Activated naive CD4-positive, alpha-beta T cell treated with Interleukin-2 at 50 U/mL for 16 hours (primary cell): ENCODE data around the gene NCOA7.
"Not testable (repeated sequence)": the region's sequence is repeated elsewhere in the genome, so short reads cannot be mapped to it uniquely, and the experiment has no call there.

Experiments used
- DNase-seq: peaks from one replicate; pipeline ENCODE4 v3.0.0-alpha.2; 2020

The NCOA7 gene

DNA sequence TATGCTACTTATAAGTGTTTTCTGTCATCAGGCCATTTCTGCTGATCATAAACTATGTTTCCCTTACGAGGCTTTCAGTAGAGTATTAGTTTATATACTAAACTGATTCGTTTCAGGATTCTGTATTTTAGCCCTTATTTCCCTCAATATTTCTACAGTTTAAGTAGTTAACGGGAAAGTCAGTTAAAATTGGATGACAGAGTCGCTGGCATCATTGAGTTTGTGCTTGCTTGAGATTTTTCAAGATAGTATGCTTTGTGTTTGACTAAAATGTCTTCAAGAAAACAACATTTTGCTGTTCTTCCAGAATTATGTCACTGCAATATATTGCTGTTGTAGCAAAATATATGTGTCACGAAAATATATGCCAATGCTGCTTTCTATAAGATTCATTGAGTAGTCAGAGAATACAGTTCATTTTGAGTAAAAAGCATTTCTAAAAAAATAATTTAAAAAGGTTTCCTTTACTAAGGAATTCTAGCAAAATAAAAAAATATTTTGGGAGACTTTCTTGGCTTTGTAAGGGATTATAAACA, 51.4 kb downstream of the NCOA7 start:
- no peak for DNase-seq

GRCh38 chr6:125843593-125843992, 52.8 kb downstream of the NCOA7 start:
- no peak for DNase-seq

DNA sequence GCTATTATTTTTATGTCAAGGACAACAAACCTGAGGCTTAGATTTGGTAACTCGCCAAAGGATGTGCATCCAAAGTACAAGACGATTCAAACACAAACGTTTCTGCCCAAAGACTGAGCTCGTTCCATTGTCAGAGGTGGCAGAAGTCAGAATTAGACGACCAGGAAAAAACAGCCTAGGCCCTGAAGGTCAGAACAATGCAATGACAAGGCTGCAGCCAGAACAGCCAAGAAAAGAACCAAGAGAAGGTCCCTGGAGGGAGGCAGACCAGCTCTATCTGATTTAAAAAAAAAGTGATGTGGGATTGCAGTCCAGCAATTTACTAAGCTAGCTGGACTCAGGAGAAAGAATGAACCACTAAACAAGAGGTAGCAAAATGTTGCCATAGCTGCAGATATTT, 54.2 kb downstream of the NCOA7 start:
- no peak for DNase-seq

GRCh38 chr6:125846292-125847024, 55.7 kb downstream of the NCOA7 start:
- no peak for DNase-seq

DNA sequence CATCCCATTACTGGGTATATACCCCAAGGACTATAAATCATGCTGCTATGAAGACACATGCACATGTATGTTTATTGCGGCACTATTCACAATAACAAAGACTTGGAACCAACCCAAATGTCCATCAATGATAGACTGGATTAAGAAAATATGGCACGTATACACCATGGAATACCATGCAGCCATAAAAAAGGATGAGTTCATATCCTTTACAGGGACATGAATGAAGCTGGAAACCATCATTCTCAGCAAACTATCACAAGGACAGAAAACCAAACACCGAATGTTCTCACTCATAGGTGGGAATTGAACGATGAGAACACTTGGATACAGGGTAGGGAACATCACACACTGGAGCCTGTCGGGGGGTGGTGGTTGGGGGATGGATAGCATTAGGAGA, 57.5 kb downstream of the NCOA7 start:
- DNase-seq: not testable (repeated sequence)

- DNase-seq: no peak
Measured at GRCh38 chr6:125850361-125850760, 59.6 kb downstream of the NCOA7 start.

DNA sequence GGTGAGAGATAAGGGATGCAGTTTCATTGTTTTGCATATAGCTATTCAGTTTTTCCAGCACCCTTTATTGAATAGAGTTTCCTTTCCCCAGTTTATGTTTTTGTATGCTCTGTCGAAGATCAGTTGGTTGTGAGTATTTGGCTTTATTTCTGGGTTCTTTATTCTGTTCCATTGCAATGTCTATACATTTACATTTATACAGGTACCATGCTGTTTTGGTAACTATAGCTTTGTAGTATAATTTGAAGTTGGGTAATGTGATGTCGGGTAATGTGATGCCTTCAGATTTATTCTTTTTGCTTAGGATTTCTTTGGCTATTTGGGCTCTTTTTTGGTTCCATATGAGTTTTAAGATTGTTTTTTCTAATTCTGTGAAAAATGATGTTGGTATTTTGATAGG, 61.8 kb downstream of the NCOA7 start:
- DNase-seq: no peak

- no peak for DNase-seq
Measured at GRCh38 chr6:125853168-125853567, 62.4 kb downstream of the NCOA7 start.

DNA sequence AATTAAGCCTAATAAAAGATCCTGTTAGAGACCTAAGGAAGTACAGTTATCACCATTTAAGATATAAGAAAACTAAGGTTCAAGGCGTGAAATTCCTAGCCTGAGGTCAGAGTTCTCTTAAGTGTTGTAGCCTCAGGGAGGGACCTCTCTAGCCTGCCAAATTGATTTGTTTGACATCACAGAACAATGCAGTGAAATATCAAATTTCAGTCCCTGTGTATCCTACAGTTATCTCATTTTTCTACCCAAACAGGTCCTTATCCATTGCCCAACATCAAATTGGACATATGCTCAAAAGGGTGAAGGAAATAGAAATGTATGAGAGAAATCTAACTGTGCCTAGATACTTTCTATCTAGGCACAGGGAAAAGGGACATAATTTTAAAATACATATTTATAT, 63.0 kb downstream of the NCOA7 start:
- no peak for DNase-seq

DNA sequence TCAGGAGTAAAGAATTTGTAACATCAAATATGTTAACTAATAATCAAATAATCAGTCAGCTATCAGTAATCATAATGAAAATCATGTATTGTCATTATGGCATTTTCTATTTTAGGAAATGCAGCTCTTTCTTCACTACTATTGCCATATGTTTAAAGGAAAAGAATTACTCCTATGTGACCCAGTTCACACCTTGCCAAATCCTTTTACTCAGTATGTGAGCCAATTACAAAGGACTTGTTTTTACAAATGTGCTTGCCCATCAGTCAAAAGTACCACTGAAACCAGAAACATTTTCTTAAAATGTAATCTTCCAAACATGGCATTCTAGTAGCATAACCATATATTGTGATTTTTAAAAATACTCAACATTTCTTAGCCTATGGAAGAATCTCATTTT, 63.6 kb downstream of the NCOA7 start:
- no peak for DNase-seq

- no peak for DNase-seq
Measured at GRCh38 chr6:125855783-125856182, 65.0 kb downstream of the NCOA7 start.

DNA sequence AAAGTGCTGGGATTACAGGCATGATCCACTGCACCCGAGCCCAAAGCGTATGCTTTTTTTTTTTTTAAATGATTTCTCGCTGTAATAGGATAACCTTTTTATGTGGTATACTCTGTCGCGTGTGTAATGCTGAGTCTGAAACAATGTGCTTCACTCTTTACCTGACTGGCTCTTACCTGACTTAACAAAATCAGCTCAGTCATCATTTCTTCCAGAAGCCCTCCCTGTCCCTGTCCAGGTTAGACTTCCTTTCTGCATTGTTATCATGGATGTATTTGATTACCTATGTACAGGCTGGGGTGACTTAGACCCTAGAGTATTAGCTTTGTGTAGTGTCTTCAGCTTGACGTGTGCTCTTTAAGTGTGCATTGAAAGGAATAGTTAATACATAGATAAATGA, 67.1 kb downstream of the NCOA7 start:
- DNase-seq: no peak

DNA sequence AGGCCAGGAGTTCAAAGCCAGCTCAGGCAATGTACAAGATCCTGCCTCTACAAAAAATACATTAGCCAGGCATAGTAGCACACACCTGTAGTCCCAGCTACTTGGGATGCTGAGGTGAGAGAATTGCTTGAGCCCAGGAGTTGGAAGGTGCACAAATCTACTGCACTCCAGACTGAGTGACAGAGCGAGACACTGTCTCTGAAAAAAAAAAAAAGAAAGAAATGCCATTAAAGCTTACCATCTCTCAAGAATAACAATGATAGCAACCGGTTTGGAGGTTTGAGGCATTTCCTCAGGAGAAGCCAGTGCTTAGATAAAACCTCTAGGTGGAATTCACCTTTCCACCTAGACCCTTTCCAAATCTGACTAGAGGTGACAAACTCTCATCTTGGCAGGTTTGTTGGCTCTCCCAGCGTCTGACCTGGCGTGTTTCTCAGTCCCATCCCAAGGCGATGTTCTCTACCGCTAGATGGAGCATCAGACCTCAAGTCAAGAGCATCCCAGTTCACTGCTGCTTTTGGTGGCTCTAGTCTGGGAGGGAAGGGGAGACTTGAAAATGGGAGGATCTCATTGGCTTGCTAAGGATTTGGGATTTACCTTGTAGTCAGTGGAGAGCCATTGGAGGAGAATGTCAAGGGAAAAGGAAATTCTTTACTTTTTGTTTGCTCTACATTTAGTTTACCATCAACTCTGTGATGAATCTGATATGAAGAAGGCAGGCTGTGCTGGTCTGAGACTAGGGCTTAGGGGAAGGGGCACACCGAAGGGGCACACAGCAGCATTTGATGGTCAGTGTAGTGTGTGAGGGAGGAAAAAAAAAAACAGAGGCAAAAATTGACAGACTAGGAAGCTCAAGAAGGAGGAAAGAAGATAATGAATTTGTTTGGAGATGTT, 67.9 kb downstream of the NCOA7 start:
- peak; percentile 35 for DNase-seq

DNA sequence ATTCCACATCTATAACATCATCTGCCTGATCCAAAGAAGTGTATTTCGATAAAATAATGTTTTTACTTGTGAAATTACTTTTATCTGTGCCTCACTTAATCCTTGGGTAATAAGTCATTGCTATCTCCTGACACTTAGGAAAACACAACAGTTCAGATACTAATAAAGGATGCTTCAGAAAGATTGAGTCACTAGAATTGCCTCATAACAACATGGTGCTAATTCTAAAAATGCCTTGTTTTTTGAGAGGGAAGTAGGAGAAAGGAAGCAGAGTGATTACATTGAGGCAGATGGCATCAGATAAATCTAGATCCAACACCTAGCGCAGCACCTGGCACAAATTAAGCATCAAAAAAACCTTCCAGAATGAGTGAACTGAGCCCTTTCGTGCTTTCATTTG, 69.0 kb downstream of the NCOA7 start:
- DNase-seq: no peak

DNA sequence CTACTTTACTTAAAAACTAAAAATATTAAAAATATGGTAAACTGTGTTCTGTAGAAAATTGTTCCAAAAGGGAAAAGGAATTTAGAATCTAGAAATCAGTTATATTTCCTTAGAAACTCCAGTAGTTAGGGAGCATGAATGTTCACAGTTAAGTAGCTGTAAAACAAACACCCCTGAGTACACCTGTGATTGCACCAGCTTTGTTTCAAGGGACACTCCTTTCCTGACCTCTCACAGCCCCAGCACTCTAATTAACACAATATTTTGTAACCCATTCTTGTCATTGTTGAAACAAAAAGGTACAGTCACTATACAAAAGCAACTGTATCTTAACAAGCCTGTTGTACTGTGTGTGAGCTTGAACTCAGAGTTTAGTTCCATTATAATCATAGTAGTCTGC, 72.3 kb downstream of the NCOA7 start:
- no peak for DNase-seq

- DNase-seq: no peak
Measured at GRCh38 chr6:125865015-125865414, 74.3 kb downstream of the NCOA7 start.

DNA sequence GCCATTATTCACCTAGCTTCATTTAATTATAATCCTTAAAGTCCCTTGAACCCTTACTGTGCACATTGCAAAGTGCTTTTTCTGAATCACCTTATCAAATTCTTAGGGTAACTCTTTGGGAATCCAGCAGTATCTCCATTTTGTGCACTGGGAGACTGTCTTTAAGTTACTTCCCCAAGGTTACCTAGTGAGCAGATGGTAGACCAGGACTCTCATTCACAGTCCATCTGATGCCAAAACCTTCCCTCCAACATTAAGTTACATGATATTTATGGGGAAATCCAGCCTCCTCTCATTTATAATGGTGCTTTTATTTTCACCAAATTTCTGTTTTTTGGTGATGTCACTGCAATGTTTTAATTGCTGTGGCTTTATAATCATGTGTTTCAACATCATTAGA, 75.7 kb downstream of the NCOA7 start:
- DNase-seq: no peak

GRCh38 chr6:125867483-125867942, 76.8 kb downstream of the NCOA7 start:
- DNase-seq: no peak

DNA sequence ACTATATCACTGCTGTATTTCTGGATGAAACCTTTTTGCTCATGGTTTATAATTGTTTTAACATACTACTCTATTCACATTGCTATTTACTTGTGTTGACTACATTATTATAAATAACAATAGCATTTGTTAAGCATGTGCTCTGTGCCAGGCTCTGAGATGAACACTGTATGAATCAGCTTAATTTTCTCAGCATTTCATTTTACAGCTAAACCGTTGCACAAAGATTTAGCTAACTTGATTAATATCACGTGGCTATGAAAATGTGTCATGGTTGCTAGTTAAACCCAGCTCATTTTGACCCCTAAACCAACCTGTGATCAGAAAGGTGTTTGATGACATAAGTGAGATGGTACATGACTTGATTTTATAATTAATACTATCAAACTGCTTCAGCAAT, 77.5 kb downstream of the NCOA7 start:
- no peak for DNase-seq

GRCh38 chr6:125868678-125869395, 78.1 kb downstream of the NCOA7 start:
- DNase-seq: no peak

- DNase-seq: no peak
Measured at GRCh38 chr6:125869427-125869826, 78.7 kb downstream of the NCOA7 start.

DNA sequence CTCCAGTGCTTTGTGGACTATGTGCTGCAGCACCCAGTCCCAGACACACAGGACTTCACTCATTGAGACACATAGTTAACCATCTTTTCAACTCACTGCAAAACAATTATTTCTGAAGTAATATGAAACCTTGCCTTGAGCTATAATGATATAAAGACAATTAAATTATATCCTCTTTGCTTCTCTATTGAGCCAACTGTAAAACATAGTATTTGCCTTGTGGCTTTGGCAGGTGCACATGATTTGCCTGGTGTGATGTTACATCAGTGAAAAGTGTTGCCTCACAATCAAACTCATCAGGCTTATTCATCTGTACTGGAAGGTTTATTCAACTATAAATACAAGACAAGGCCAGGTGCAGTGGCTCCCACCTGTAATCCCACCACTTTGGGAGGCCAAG, 80.6 kb downstream of the NCOA7 start:
- no peak for DNase-seq

GRCh38 chr6:125872259-125872921, 81.6 kb downstream of the NCOA7 start:
- DNase-seq: no peak
